Glomerular visceral epithelial cell (primary cell): ENCODE data around the gene LRP4.

Experiments
- DNase-seq: peaks from one replicate; pipeline ENCODE4 v3.0.0-alpha.2; 2016; ENCODE audit errors: extremely low spot score

Gene LRP4

GRCh38 chr11:46894506-46894905, 23.8 kb downstream of the LRP4 start:
- DNase-seq = no peak

GRCh38 chr11:46892838-46893237, 25.5 kb downstream of the LRP4 start:
- no peak for DNase-seq

- DNase-seq = no peak
These were observed 26.2 kb downstream of the LRP4 start for GRCh38 chr11:46892109-46892508.

- DNase-seq = no peak
These were observed 27.7 kb downstream of the LRP4 start for GRCh38 chr11:46890665-46891064.

GRCh38 chr11:46889689-46890475, 28.5 kb downstream of the LRP4 start:
- DNase-seq = peak; percentile 68

- no peak for DNase-seq
These were observed 29.1 kb downstream of the LRP4 start for GRCh38 chr11:46889251-46889650.

GRCh38 chr11:46888636-46889035, 29.7 kb downstream of the LRP4 start:
- no peak for DNase-seq

- no peak for DNase-seq
These were observed 32.1 kb downstream of the LRP4 start for GRCh38 chr11:46886211-46886610.

- no peak for DNase-seq
These were observed 39.2 kb downstream of the LRP4 start for GRCh38 chr11:46879056-46879585.

- DNase-seq = no peak
These were observed 40.8 kb downstream of the LRP4 start for GRCh38 chr11:46877580-46877979.

GRCh38 chr11:46876471-46876870, 41.9 kb downstream of the LRP4 start:
- DNase-seq = no peak

- peak; percentile 24 for DNase-seq
These were observed 43.8 kb downstream of the LRP4 start for GRCh38 chr11:46874586-46874985.

GRCh38 chr11:46868912-46869311, 49.4 kb downstream of the LRP4 start:
- no peak for DNase-seq

GRCh38 chr11:46865340-46865739, 53.0 kb downstream of the LRP4 start:
- no peak for DNase-seq

- no peak for DNase-seq
These were observed 58.1 kb downstream of the LRP4 start for GRCh38 chr11:46860218-46860617.

GRCh38 chr11:46858920-46859546, 59.3 kb downstream of the LRP4 start:
- DNase-seq = no peak

- no peak for DNase-seq
These were observed 60.7 kb downstream of the LRP4 start for GRCh38 chr11:46857666-46858065.

- DNase-seq = no peak
These were observed 61.6 kb downstream of the LRP4 start for GRCh38 chr11:46856605-46857343.

- DNase-seq = no peak
These were observed 62.5 kb downstream of the LRP4 start for GRCh38 chr11:46855863-46856262.

GRCh38 chr11:46855167-46855566, 63.2 kb downstream of the LRP4 start:
- DNase-seq = no peak

- DNase-seq = no peak
These were observed 67.4 kb downstream of the LRP4 start for GRCh38 chr11:46850829-46851380.

- no peak for DNase-seq
These were observed 68.7 kb downstream of the LRP4 start for GRCh38 chr11:46849631-46850030.
